ENCODE results near the gene GUCY1A1. TPM values are rescaled to one million over a fixed set of nuclear protein-coding genes. Genes with fewer than 3 reads are reported as not detected.
A peak's percentile ranks its signal among the peaks of the same experiment; 100 is the strongest.

Gene GUCY1A1
- total RNA-seq, 2 experiments from 2014 or later, result not detected

DNA sequence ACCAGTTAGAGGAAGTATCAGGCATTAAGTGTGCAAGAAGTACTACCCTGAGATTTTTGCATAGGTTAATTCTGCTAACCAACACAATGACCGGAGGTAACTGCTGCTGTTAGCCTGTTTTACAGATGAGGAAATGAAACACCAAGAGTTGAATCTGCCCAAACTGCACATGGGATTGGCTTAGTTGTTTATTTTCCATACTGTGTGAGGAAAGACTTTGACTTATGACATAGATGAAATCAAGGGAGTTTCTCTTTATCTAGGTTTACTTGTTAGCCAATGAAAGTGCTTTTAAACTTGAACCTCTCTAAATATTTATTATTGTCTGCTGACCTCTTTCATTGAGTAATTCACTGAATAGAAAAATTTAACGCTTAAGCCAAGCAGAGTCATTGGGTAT lies 102.4 kb downstream of the GUCY1A1 start:
- Histone ChIP-seq H3K27me3 (ENCODE audit: control insufficient read depth in 1 of 2, insufficient read depth in 2 of 2, low read length in 2 of 2) (no peaks in the 10 kb centered on the region), H3K4me3 (ENCODE audit: low read length) (no peak overlapping the region), H3K9me3 (ENCODE audit: control insufficient read depth in 1 of 2, insufficient read depth in 1 of 2, low read length in 2 of 2) (no peaks in the 10 kb centered on the region), H3K27ac (ENCODE audit: low read depth in 1 of 2, low read length in 2 of 2) (no peak overlapping the region), H3K4me1 (ENCODE audit: insufficient read depth, low read length) (no peaks in the 10 kb centered on the region), H3K36me3 (ENCODE audit: insufficient read depth, low read length) (no peaks in the 10 kb centered on the region)
- Mint-ChIP-seq H3K4me1 (ENCODE audit: low read depth) (no peaks in the 10 kb centered on the region), H3K9me3 (no peaks in the 10 kb centered on the region), H3K27me3 (peaks cover 5% of the 10 kb centered on the region), H3K4me3 (no peak overlapping the region), H3K27ac (no peak overlapping the region), H3K36me3 (ENCODE audit: low read depth) (no peaks in the 10 kb centered on the region)
- POLR2A ChIA-PET, result no interaction called here
- CTCF ChIA-PET, result no interaction called here
- intact Hi-C loops (cut with DNase I, micrococcal nuclease), result no loop called here
- TF ChIP-seq, protein P1, sequence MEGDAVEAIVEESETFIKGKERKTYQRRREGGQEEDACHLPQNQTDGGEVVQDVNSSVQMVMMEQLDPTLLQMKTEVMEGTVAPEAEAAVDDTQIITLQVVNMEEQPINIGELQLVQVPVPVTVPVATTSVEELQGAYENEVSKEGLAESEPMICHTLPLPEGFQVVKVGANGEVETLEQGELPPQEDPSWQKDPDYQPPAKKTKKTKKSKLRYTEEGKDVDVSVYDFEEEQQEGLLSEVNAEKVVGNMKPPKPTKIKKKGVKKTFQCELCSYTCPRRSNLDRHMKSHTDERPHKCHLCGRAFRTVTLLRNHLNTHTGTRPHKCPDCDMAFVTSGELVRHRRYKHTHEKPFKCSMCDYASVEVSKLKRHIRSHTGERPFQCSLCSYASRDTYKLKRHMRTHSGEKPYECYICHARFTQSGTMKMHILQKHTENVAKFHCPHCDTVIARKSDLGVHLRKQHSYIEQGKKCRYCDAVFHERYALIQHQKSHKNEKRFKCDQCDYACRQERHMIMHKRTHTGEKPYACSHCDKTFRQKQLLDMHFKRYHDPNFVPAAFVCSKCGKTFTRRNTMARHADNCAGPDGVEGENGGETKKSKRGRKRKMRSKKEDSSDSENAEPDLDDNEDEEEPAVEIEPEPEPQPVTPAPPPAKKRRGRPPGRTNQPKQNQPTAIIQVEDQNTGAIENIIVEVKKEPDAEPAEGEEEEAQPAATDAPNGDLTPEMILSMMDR (IDR thresholded peaks at IDR 0.05), result no peak
- DNase-seq (peak in 1 of 14 experiments; percentile 5), ATAC-seq (ENCODE audit: poor library complexity) (no peak)

DNA sequence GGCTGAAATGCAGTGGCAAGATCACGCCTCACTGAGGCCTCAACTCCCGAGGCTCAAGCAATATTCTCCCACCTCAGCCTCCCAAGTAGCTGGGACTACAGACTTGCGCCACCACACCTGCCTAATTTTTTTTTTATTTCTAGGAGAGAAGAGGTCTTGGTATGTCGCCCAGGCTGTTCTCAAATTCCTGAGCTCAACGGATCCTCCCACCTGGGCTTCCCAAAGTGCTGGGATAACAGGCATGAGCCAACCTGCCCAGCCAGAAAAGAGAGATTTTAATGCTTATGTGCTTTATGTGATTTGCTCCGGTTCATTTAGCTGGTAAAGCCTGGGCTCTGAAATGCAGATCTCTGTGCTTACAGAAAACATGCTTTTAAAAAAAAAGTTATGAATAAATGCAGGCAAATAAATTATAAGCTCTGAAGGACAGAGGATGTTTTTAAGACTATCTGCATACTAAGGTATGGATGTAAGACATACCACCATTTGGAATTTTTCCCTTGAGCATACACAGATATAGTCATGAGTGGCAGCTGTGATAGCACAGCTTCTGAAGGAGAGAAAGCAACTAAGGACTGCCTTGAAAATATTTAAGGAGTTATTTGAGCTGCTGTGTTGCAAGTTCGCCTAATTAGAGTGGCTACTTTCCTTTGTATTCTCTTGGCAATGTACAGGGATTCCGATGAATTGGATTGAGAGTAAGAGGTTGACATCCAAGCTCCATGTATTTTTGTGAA lies 106.0 kb downstream of the GUCY1A1 start:
- Histone ChIP-seq H3K4me1 (ENCODE audit: insufficient read depth, low read length) (no peaks in the 10 kb centered on the region), H3K9me3 (ENCODE audit: control insufficient read depth in 1 of 2, insufficient read depth in 1 of 2, low read length in 2 of 2) (peaks cover 0 to 4% of the 10 kb centered on the region in 2 experiments), H3K27ac (ENCODE audit: low read depth in 1 of 2, low read length in 2 of 2) (no peak overlapping the region), H3K4me3 (ENCODE audit: low read length) (no peak overlapping the region), H3K27me3 (ENCODE audit: control insufficient read depth in 1 of 2, insufficient read depth in 2 of 2, low read length in 2 of 2) (no peaks in the 10 kb centered on the region), H3K36me3 (ENCODE audit: insufficient read depth, low read length) (no peaks in the 10 kb centered on the region)
- H3K36me3 Mint-ChIP-seq (ENCODE audit: low read depth), result no peaks in the 10 kb centered on the region
- no peaks in the 10 kb centered on the region for H3K9me3 Mint-ChIP-seq
- no peak overlapping the region for H3K4me3 Mint-ChIP-seq
- peaks cover 5% of the 10 kb centered on the region for H3K27me3 Mint-ChIP-seq
- intact Hi-C loops (cut with DNase I, micrococcal nuclease), result no loop called here
- DNase-seq (no peak), ATAC-seq (ENCODE audit: poor library complexity) (no peak)
- TF ChIP-seq, protein P1 (IDR thresholded peaks at IDR 0.05), result no peak
- no peaks in the 10 kb centered on the region for H3K4me1 Mint-ChIP-seq (ENCODE audit: low read depth)
- POLR2A ChIA-PET, result no interaction called here
- CTCF ChIA-PET, result no interaction called here
- H3K27ac Mint-ChIP-seq, result no peak overlapping the region

DNA sequence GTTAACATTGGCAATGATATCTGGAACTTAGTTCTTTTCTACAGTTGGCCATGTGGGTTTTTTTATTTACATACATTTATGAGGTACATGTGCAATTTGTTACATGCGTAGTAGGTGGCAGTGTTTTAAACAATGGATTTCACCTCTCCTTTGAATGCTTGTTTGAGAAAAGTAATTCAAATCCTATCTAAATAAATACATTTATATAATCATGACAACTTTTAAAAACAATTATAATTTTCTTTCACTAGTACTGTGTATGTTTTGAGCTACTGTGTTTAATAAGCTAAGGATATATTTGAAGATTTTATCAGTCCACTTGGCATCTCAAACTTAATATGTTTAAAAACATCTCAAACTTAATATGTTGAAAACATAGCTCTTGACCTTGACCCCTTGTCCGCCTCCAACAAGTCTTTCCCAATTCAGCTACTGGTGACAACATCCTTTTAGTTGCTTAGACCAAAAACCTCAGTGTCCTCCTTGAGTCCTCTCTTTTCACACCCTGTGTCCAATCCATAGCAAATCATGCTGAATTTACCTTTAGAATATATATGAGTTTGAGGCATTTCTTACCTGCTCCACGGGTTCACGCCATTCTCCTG lies 106.7 kb downstream of the GUCY1A1 start:
- no peaks in the 10 kb centered on the region for H3K27me3 ChIP-seq (ENCODE audit: control insufficient read depth in 1 of 2, insufficient read depth in 2 of 2, low read length in 2 of 2)
- DNase-seq, result no peak
- Mint-ChIP-seq H3K4me3 (no peak overlapping the region), H3K9me3 (no peaks in the 10 kb centered on the region), H3K4me1 (ENCODE audit: low read depth) (no peaks in the 10 kb centered on the region), H3K36me3 (ENCODE audit: low read depth) (no peaks in the 10 kb centered on the region), H3K27me3 (peaks cover 5% of the 10 kb centered on the region), H3K27ac (no peak overlapping the region)
- no peak overlapping the region for H3K27ac ChIP-seq (ENCODE audit: low read depth in 1 of 2, low read length in 2 of 2)
- ChIA-PET CTCF (no interaction called here), POLR2A (no interaction called here)
- H3K4me1 ChIP-seq (ENCODE audit: insufficient read depth, low read length), result no peaks in the 10 kb centered on the region
- ATAC-seq (ENCODE audit: poor library complexity), result no peak
- intact Hi-C loops (cut with DNase I, micrococcal nuclease), result no loop called here
- no peaks in the 10 kb centered on the region for H3K36me3 ChIP-seq (ENCODE audit: insufficient read depth, low read length)
- TF ChIP-seq, protein P1 (IDR thresholded peaks at IDR 0.05), result no peak
- no peak overlapping the region for H3K4me3 ChIP-seq (ENCODE audit: low read length)
- peaks cover 0 to 4% of the 10 kb centered on the region in 2 experiments for H3K9me3 ChIP-seq (ENCODE audit: control insufficient read depth in 1 of 2, insufficient read depth in 1 of 2, low read length in 2 of 2)

Data from CD4-positive, alpha-beta T cell (primary cell).